Esophagus muscularis mucosa (tissue), 4 donors: ENCODE results near the gene TSSK1B. TPM values are rescaled to one million over a fixed set of nuclear protein-coding genes. Genes with fewer than 3 reads are reported as not detected.
"Not testable (repeated sequence)": the region's sequence is repeated elsewhere in the genome, so short reads cannot be mapped to it uniquely, and the experiment has no call there.

Source experiments
- DNase-seq: peaks from one replicate; pipeline ENCODE4 v3.0.0-alpha.2; 2017; ENCODE audit errors: extremely low spot score
- H3K27ac ChIP-seq, 4 donors: fragments of 200-600 bp; sonication (generic); replicated peaks in 1 of 4; 1 replicate in 3 of 4; 2 replicates in 1 of 4; pipeline ENCODE4 v1.5.1; 2016 to 2019; ENCODE audit warnings: mild to moderate bottlenecking in 1 of 4
- H3K27me3 ChIP-seq, 4 donors: fragments of 200-600 bp; sonication (generic); one replicate each; pipeline versions ENCODE4 v1.5.1 to v1.6.0; 2016 to 2019
- H3K36me3 ChIP-seq, 4 donors: fragments of 200-600 bp; sonication (generic); one replicate each; pipeline ENCODE4 v1.5.1; 2016 to 2019
- H3K4me1 ChIP-seq, 4 donors: fragments of 200-600 bp; sonication (generic); one replicate each; pipeline ENCODE4 v1.5.1; 2016 to 2019
- H3K4me3 ChIP-seq, 4 donors: fragments of 200-600 bp; sonication (generic); 1 replicate in 2 of 4; 2 replicates in 2 of 4; pipeline ENCODE4 v1.5.1; 2016 to 2019; ENCODE audit warnings: mild to moderate bottlenecking in 4 of 4, moderate library complexity in 1 of 4
- H3K9me3 ChIP-seq, 4 donors: fragments of 200-600 bp; sonication (generic); 1 replicate in 3 of 4; 2 replicates in 1 of 4; pipeline ENCODE4 v1.5.1; 2016 to 2019
- CTCF ChIP-seq, 3 experiments: fragments of 200-600 bp in 2 of 3; fragments of 450-650 bp in 1 of 3; sonication (generic) in 2 of 3; IDR thresholded peaks; one replicate each; pipeline ENCODE4 v1.5.1; 2017 to 2019; ENCODE audit warnings: antibody characterized with exemption in 3 of 3, mild to moderate bottlenecking in 2 of 3, moderate library complexity in 1 of 3
- EP300 ChIP-seq: sonication (generic); formaldehyde crosslinking; IDR thresholded peaks from one replicate; pipeline ENCODE4 v1.6.1; 2017; ENCODE audit warnings: antibody characterized with exemption
- POLR2A ChIP-seq: fragments of 450-650 bp; IDR thresholded peaks from one replicate; pipeline ENCODE4 v1.6.1; 2017; ENCODE audit warnings: antibody characterized with exemption, moderate library complexity, mild to moderate bottlenecking, low read depth
- POLR2AphosphoS5 ChIP-seq, 2 donors: sonication (generic); formaldehyde crosslinking; IDR thresholded peaks; one replicate each; pipeline ENCODE4 v1.6.1; 2017; ENCODE audit warnings: antibody characterized with exemption in 2 of 2
- WGBS: methylation state at CpG from one replicate; pipeline ENCODE4 v1.1.5; 2018; 5-methylcytosine and 5-hydroxymethylcytosine counted together
- intact Hi-C: fragments of 100-400 bp; cut with DNase I; formaldehyde crosslinking; loops from one replicate; pipeline ENCODE4 v1.15.1; 2023
- total RNA-seq, 4 donors: library from RNA; depleted of rRNA; stranded (reverse); fragments of >200 nt; gene quantifications; one replicate each; pipeline versions ENCODE4 v1.1.0 to v1.2.1, GENCODE V29; 2016

TSSK1B gene
- total RNA-seq, 4 donors from 2014 or later, result under 0.01 TPM; not detected in 3

GRCh38 chr5:113425909-113426308, 8.9 kb downstream of the TSSK1B start:
- WGBS, result 100% methylated on average over 3 of the region's 3 CpGs
- no peak for TF ChIP-seq CTCF (IDR thresholded peaks at IDR 0.05)
- no peak for TF ChIP-seq EP300
- no peak for TF ChIP-seq POLR2A
- no peak for TF ChIP-seq POLR2AphosphoS5 (IDR thresholded peaks at IDR 0.05)
- Histone ChIP-seq H3K36me3 (no peaks in the 10 kb centered on the region), H3K27me3 (no peaks in the 10 kb centered on the region), H3K4me3 (no peak overlapping the region), H3K9me3 (no peaks in the 10 kb centered on the region), H3K4me1 (no peaks in the 10 kb centered on the region), H3K27ac (no peak overlapping the region)
- intact Hi-C loops, result no loop called here
- DNase-seq, result no peak

- H3K4me3 ChIP-seq, result no peak overlapping the region
- H3K27me3 ChIP-seq, result no peaks in the 10 kb centered on the region
- TF ChIP-seq POLR2AphosphoS5 (IDR thresholded peaks at IDR 0.05) (no peak), CTCF (IDR thresholded peaks at IDR 0.05) (no peak), EP300 (no peak), POLR2A (no peak)
- no peaks in the 10 kb centered on the region for H3K36me3 ChIP-seq
- no peaks in the 10 kb centered on the region for H3K4me1 ChIP-seq
- DNase-seq, result no peak
- H3K27ac ChIP-seq, result no peak overlapping the region
- WGBS, result 87% methylated on average over 2 of the region's 2 CpGs
- no peaks in the 10 kb centered on the region for H3K9me3 ChIP-seq
- intact Hi-C loops, result no loop called here
Measured at GRCh38 chr5:113421693-113422092, 13.1 kb downstream of the TSSK1B start.

GRCh38 chr5:113405530-113405929, 29.3 kb downstream of the TSSK1B start:
- intact Hi-C loops, result no loop called here
- Histone ChIP-seq H3K4me1 (no peaks in the 10 kb centered on the region), H3K36me3 (no peaks in the 10 kb centered on the region), H3K27ac (no peak overlapping the region), H3K9me3 (no peaks in the 10 kb centered on the region), H3K4me3 (no peak overlapping the region), H3K27me3 (no peaks in the 10 kb centered on the region)
- no peak for TF ChIP-seq POLR2AphosphoS5 (IDR thresholded peaks at IDR 0.05)
- TF ChIP-seq EP300, result no peak
- no peak for TF ChIP-seq CTCF (IDR thresholded peaks at IDR 0.05)
- TF ChIP-seq POLR2A, result no peak
- DNase-seq, result no peak
- 89% methylated on average over 6 of the region's 6 CpGs for WGBS

- 70% methylated on average over 2 of the region's 2 CpGs for WGBS
- no peak overlapping the region for H3K4me3 ChIP-seq
- H3K9me3 ChIP-seq, result no peaks in the 10 kb centered on the region
- no peak for DNase-seq
- no peak overlapping the region for H3K27ac ChIP-seq
- no peaks in the 10 kb centered on the region for H3K36me3 ChIP-seq
- no peaks in the 10 kb centered on the region for H3K4me1 ChIP-seq
- intact Hi-C loops, result no loop called here
- no peak for TF ChIP-seq POLR2AphosphoS5 (IDR thresholded peaks at IDR 0.05)
- no peak for TF ChIP-seq EP300
- TF ChIP-seq CTCF (IDR thresholded peaks at IDR 0.05), result no peak
- TF ChIP-seq POLR2A, result no peak
- H3K27me3 ChIP-seq, result no peaks in the 10 kb centered on the region
Measured at GRCh38 chr5:113404269-113404668, 30.5 kb downstream of the TSSK1B start.

GRCh38 chr5:113397986-113398385, 36.8 kb downstream of the TSSK1B start:
- H3K36me3 ChIP-seq, H3K9me3 ChIP-seq, DNase-seq, intact Hi-C loops, H3K27me3 ChIP-seq, H3K4me3 ChIP-seq, H3K4me1 ChIP-seq, H3K27ac ChIP-seq: not testable (repeated sequence)
- 81% methylated on average over 4 of the region's 4 CpGs for WGBS
